K562 (cell line): Measurements from ENCODE around the gene FRYL. TPM values are rescaled to one million over a fixed set of nuclear protein-coding genes. Genes with fewer than 3 reads are reported as not detected.

Source experiments
- ATAC-seq: fragments of 200-7000 bp; cut with Tn5 transposase; 3 replicates; pipeline ENCODE4 v1.9.1; 2020; ENCODE audit warnings: moderate library complexity
- BruUV-seq: library from RNA; stranded (reverse); fragments of 400-500 nt; replicated peaks from 2 replicates; lab custom pipeline; 2021; lab: Mats Ljungman, UMichigan
- CTCF ChIA-PET: fragments of 300-600 bp; formaldehyde crosslinking; extraction: SDS; loops from one replicate; lab custom pipeline; 2021; ENCODE audit warnings: low intra/inter-chr PET ratio; lab: Yijun Ruan, JAX
- POLR2A ChIA-PET: fragments of 300-600, 350-650 bp; sonication (Branson Sonifier 250); formaldehyde crosslinking; extraction: SDS; loops from one replicate; lab custom pipeline; 2021; ENCODE audit warnings: antibody characterized with exemption, inconsistent platforms; lab: Yijun Ruan, JAX
- DNase-seq, 4 experiments: peaks; one replicate each; pipeline versions ENCODE4 v3.0.0 to v3.0.0-alpha.2; 2011 to 2018; ENCODE audit warnings: low spot score in 3 of 4, mixed read lengths in 3 of 4; ENCODE audit errors: extremely low read depth in 1 of 4
- FAIRE-seq: peaks from 2 replicates; lab custom pipeline; 2011; peaks lifted over from hg19 to GRCh38; lab: Jason Lieb, UNC
- H2AFZ ChIP-seq: 2 replicates; pipeline ENCODE4 v1.6.0; 2011; ENCODE audit warnings: low read depth, low read length, control low read depth, inconsistent platforms
- H3K27ac ChIP-seq: fragments of 200-600 bp; 3 replicates; pipeline ENCODE4 v1.8.0; 2011; ENCODE audit warnings: low read depth, mild to moderate bottlenecking, control low read depth, inconsistent platforms, low read length, moderate library complexity, mixed read lengths; ENCODE audit errors: extremely low read depth
- H3K27me3 ChIP-seq, 2 experiments: fragments of 300-600 bp in 1 of 2; 2 replicates in 1 of 2; 3 replicates in 1 of 2; pipeline versions ENCODE4 v1.6.0 to v1.8.0; 2011; ENCODE audit warnings: inconsistent platforms in 2 of 2, low read length in 2 of 2, mild to moderate bottlenecking in 1 of 2, mixed read lengths in 1 of 2, moderate library complexity in 1 of 2; ENCODE audit not compliant: control insufficient read depth in 2 of 2, insufficient read depth in 2 of 2
- H3K36me3 ChIP-seq: fragments of 300-600 bp; 3 replicates; pipeline ENCODE4 v1.8.0; 2011; ENCODE audit warnings: mild to moderate bottlenecking, low read length, inconsistent platforms; ENCODE audit not compliant: control insufficient read depth, insufficient read depth
- H3K4me1 ChIP-seq, 2 experiments: fragments of 200-600 bp in 1 of 2; replicated peaks in 1 of 2; 2 replicates in 1 of 2; 3 replicates in 1 of 2; pipeline versions ENCODE4 v1.5.1 to v1.8.0; 2011; ENCODE audit warnings: inconsistent platforms in 2 of 2, low read length in 2 of 2, mild to moderate bottlenecking in 1 of 2, mixed read lengths in 1 of 2, moderate library complexity in 1 of 2; ENCODE audit not compliant: control insufficient read depth in 2 of 2, insufficient read depth in 2 of 2
- H3K4me2 ChIP-seq: 2 replicates; pipeline ENCODE4 v1.6.1; 2011; ENCODE audit warnings: low read length, control low read depth, inconsistent platforms, mixed read lengths; ENCODE audit not compliant: insufficient read depth
- H3K4me3 ChIP-seq: fragments of 200-600 bp; sonication (generic), shearing (Covaris generic); 2 replicates; pipeline ENCODE4 v1.5.1; 2016; ENCODE audit warnings: control low read depth, inconsistent platforms
- H3K79me2 ChIP-seq: fragments of 200-600 bp; 3 replicates; pipeline ENCODE4 v1.8.0; 2011; ENCODE audit warnings: low read length, inconsistent platforms; ENCODE audit not compliant: control insufficient read depth, insufficient read depth
- H3K9ac ChIP-seq, 2 experiments: 2 replicates each; pipeline versions ENCODE4 v1.6.0 to v1.6.1; 2011; ENCODE audit warnings: low read depth in 2 of 2, low read length in 2 of 2, control low read depth in 1 of 2, inconsistent platforms in 1 of 2, mild to moderate bottlenecking in 1 of 2, mixed read lengths in 1 of 2; ENCODE audit not compliant: insufficient read depth in 1 of 2
- H3K9me1 ChIP-seq: one replicate; pipeline ENCODE4 v1.6.0; 2011; ENCODE audit warnings: inconsistent platforms, mild to moderate bottlenecking, low read length, moderate library complexity; ENCODE audit not compliant: control insufficient read depth, insufficient read depth
- H3K9me3 ChIP-seq: replicated peaks from 2 replicates; pipeline ENCODE4 v1.5.1; 2011; ENCODE audit warnings: low read depth, low read length, inconsistent platforms; ENCODE audit not compliant: control insufficient read depth, insufficient read depth
- H4K20me1 ChIP-seq: replicated peaks from 2 replicates; pipeline ENCODE4 v1.6.1; 2011; ENCODE audit warnings: low read length, inconsistent platforms, mixed read lengths; ENCODE audit not compliant: control insufficient read depth, insufficient read depth
- CBFA2T3 ChIP-seq: fragments of 450-650 bp; IDR thresholded peaks from 2 replicates; pipeline ENCODE4 v1.6.1; 2017
- DLX4 ChIP-seq: fragments of 250-450 bp; sonication (Bioruptor Pico); IDR thresholded peaks from 2 replicates; pipeline ENCODE4 v1.6.1; 2021; ENCODE audit warnings: mild to moderate bottlenecking
- GATAD2A ChIP-seq: fragments of 450-650 bp; IDR thresholded peaks from 2 replicates; pipeline ENCODE4 v1.6.1; 2017
- HES1 ChIP-seq: fragments of 450-650 bp; IDR thresholded peaks from 2 replicates; pipeline ENCODE4 v1.6.1; 2016; ENCODE audit warnings: low read depth, mild to moderate bottlenecking, moderate library complexity
- HMGN3 ChIP-seq: IDR thresholded peaks from 2 replicates; pipeline ENCODE4 v1.6.1; 2011; ENCODE audit warnings: borderline replicate concordance, low read depth, mild to moderate bottlenecking, mixed read lengths, low read length; ENCODE audit not compliant: insufficient read length; ENCODE audit errors: extremely low read depth
- JUND ChIP-seq, 2 experiments: IDR thresholded peaks; 2 replicates in 1 of 2; 3 replicates in 1 of 2; pipeline ENCODE4 v1.6.1; 2011; ENCODE audit warnings: borderline replicate concordance in 2 of 2, low read depth in 2 of 2, low read length in 2 of 2, improper control_type of control experiment in 1 of 2, missing biosample characterization in 1 of 2, missing genetic modification characterization in 1 of 2, missing genetic modification reagents in 1 of 2
- L3MBTL2 ChIP-seq: fragments of 450-650 bp; IDR thresholded peaks from 2 replicates; pipeline ENCODE4 v1.6.1; 2016; ENCODE audit warnings: mild to moderate bottlenecking, moderate library complexity
- LARP7 ChIP-seq: fragments of 450-650 bp; IDR thresholded peaks from 2 replicates; pipeline ENCODE4 v1.6.1; 2016
- MBD2 ChIP-seq: sonication (generic); IDR thresholded peaks from 2 replicates; pipeline ENCODE4 v1.6.1; 2016; ENCODE audit warnings: low read depth, borderline replicate concordance
- MYNN ChIP-seq, 2 experiments: sonication (generic); formaldehyde crosslinking in 1 of 2; IDR thresholded peaks; 2 replicates each; pipeline versions ENCODE4 v1.5.0 to v1.6.1; 2016 to 2020; ENCODE audit warnings: antibody characterized with exemption in 1 of 2, missing genetic modification reagents in 1 of 2
- NR1H2 ChIP-seq: sonication (generic); formaldehyde crosslinking; IDR thresholded peaks from 2 replicates; pipeline ENCODE4 v1.4.0; 2020; ENCODE audit warnings: mild to moderate bottlenecking, missing genetic modification reagents
- NR2F6 ChIP-seq: fragments of 450-650 bp; formaldehyde crosslinking; IDR thresholded peaks from 2 replicates; pipeline ENCODE4 v1.4.0; 2020; ENCODE audit warnings: mild to moderate bottlenecking
- PHF8 ChIP-seq: fragments of 200-600 bp; sonication (generic); IDR thresholded peaks from 2 replicates; pipeline ENCODE4 v1.6.1; 2012; ENCODE audit warnings: mixed run types, mild to moderate bottlenecking, inconsistent platforms, low read length, moderate library complexity, borderline replicate concordance
- POLR2AphosphoS5 ChIP-seq: IDR thresholded peaks from 2 replicates; pipeline ENCODE4 v1.6.1; 2011; ENCODE audit warnings: mild to moderate bottlenecking, low read depth, low read length, moderate library complexity; ENCODE audit not compliant: control insufficient read depth, insufficient read depth
- RUNX1 ChIP-seq: sonication (generic); IDR thresholded peaks from 2 replicates; pipeline ENCODE4 v1.6.1; 2016; ENCODE audit warnings: antibody characterized with exemption, low read depth
- SMARCC2 ChIP-seq: fragments of 450-650 bp; IDR thresholded peaks from 2 replicates; pipeline ENCODE4 v1.6.1; 2017; ENCODE audit warnings: antibody characterized with exemption, moderate library complexity, mild to moderate bottlenecking, low read depth
- TCF3 ChIP-seq: sonication (generic); formaldehyde crosslinking; IDR thresholded peaks from 2 replicates; pipeline ENCODE4 v1.4.0; 2020; ENCODE audit warnings: mild to moderate bottlenecking, missing genetic modification reagents
- TEAD4 ChIP-seq, 2 experiments: sonication (generic) in 1 of 2; formaldehyde crosslinking in 1 of 2; IDR thresholded peaks; 2 replicates each; pipeline versions ENCODE4 v1.6.1 to v1.8.0; 2012 to 2022; ENCODE audit warnings: borderline replicate concordance in 1 of 2, inconsistent platforms in 1 of 2, low read length in 1 of 2, mild to moderate bottlenecking in 1 of 2, missing genetic modification reagents in 1 of 2
- ZBED1 ChIP-seq: IDR thresholded peaks from 2 replicates; pipeline ENCODE4 v1.6.1; 2014
- ZNF253 ChIP-seq: fragments of 250-450 bp; sonication (Bioruptor Pico); conservative IDR thresholded peaks from 2 replicates; pipeline ENCODE4 v1.6.1; 2021; ENCODE audit warnings: mild to moderate bottlenecking
- WGBS: fragments of 100-300 bp; shearing (Covaris generic); methylation state at CpG from one replicate; pipeline ENCODE4 v1.1.6; 2016; ENCODE audit warnings: low coverage, mixed read lengths; ENCODE audit not compliant: insufficient coverage; ENCODE audit errors: missing lambda C conversion rate; 5-methylcytosine and 5-hydroxymethylcytosine counted together
- in situ Hi-C: fragments of 300-500 bp; cut with MboI; formaldehyde crosslinking; loops from 4 replicates; pipeline ENCODE4 v1.15.0; 2018; ENCODE audit warnings: inconsistent platforms, mixed read lengths
- intact Hi-C: fragments of 100-400 bp; cut with micrococcal nuclease; formaldehyde crosslinking; loops from 2 replicates; pipeline ENCODE4 v1.14.2; 2022
- polyA plus RNA-seq, 8 experiments: library from polyadenylated mRNA; depleted of rRNA in 4 of 8; stranded (reverse) in 5 of 8; unstranded in 3 of 8; fragments of >200 nt; fragmentation: Nextera tagmentation in 2 of 8; fragmentation: Illumina TruSeq in 1 of 8; extraction: Ambion mirVana in 2 of 8; extraction: Trizol in 1 of 8; gene quantifications; 2 replicates each; pipeline versions ENCODE4 v1.2.1 to v1.2.3, GENCODE V29; 2011 to 2014; ENCODE audit warnings: inconsistent platforms in 1 of 8, missing spikeins in 1 of 8
- total RNA-seq, 7 experiments: library from RNA; depleted of rRNA in 6 of 7; stranded (reverse); fragments of >200 nt in 6 of 7; fragmentation: Illumina TruSeq in 2 of 7; extraction: Trizol in 2 of 7; gene quantifications; 2 replicates each; pipeline versions ENCODE4 v1.2.1 to v1.2.3, GENCODE V29; 2011 to 2021; ENCODE audit warnings: low replicate concordance in 1 of 7

Gene FRYL
- total and polyA plus RNA-seq, 9 of the 15 experiments (the other 6 are each of a cell fraction or from before 2014, with no cell fraction given): 7.2 to 34.9 (median 15.9) TPM

GRCh38 chr4:48483006-48483776, 296.9 kb downstream of the FRYL start, which contains the start of gene SLC10A4 (continued):
- TF ChIP-seq RUNX1: no peak

GRCh38 chr4:48481581-48481980, 298.5 kb downstream of the FRYL start:
- Histone ChIP-seq H3K4me2 (no peak overlapping the region; the same call in 1 of the 2 replicates), H3K79me2 (peaks cover 31% of the 10 kb centered on the region), H2AFZ (no peak overlapping the region), H3K27ac (no peak overlapping the region), H3K9me3 (no peaks in the 10 kb centered on the region), H3K4me1 (peaks cover 30 to 34% of the 10 kb centered on the region in 2 experiments), H3K9me1 (no peaks in the 10 kb centered on the region), H3K9ac (no peak overlapping the region), H4K20me1 (no peaks in the 10 kb centered on the region), H3K27me3 (no peaks in the 10 kb centered on the region), H3K36me3 (peaks cover 8% of the 10 kb centered on the region; the same call in 2 of the 3 replicates), H3K4me3 (no peak overlapping the region)
- intact Hi-C loops (loop anchor here (10.0 kb wide), 1 partner anchor 357 kb away; no protein-coding TSS in a partner anchor), in situ Hi-C loops (no loop called here)
- peak; percentile 27 to 76 (median 48) for DNase-seq
- BruUV-seq: no TSS peak
- peak; percentile 95 for FAIRE-seq
- POLR2A ChIA-PET: no interaction called here
- CTCF ChIA-PET: no interaction called here
- peak; percentile 47 for ATAC-seq
- 0% methylated on average over 1 of the region's 1 CpG for WGBS
- TF ChIP-seq DLX4 (CRISPR knock-in tag) (no peak), JUND (IDR thresholded peaks at IDR 0.05; ENCODE audit: borderline replicate concordance, low read depth, low read length) (peak; percentile 58; the same call in 1 of the 2 replicates), JUND (tag; IDR thresholded peaks at IDR 0.05; ENCODE audit: borderline replicate concordance, low read depth, low read length) (no peak; the same call in 2 of the 3 replicates), MBD2 (no peak), SMARCC2 (0 out of 2 replicates have a peak, but pooled peaks have one; percentile 34), TCF3 (CRISPR knock-in tag) (peak; percentile 72), GATAD2A (0 out of 2 replicates have a peak, but pooled peaks have one; percentile 51), MYNN (IDR thresholded peaks at IDR 0.05) (peak; percentile 79), MYNN (CRISPR knock-in tag; IDR thresholded peaks at IDR 0.05) (no peak), TEAD4 (IDR thresholded peaks at IDR 0.05; ENCODE audit: low read length) (peak; percentile 74), TEAD4 (CRISPR knock-in tag; IDR thresholded peaks at IDR 0.05; ENCODE audit: borderline replicate concordance) (no peak), POLR2AphosphoS5 (peak; percentile 32; the same call in 1 of the 2 replicates), HMGN3 (no peak), PHF8 (no peak), LARP7 (no peak), L3MBTL2 (peak; percentile 32; the same call in 1 of the 2 replicates), CBFA2T3 (peak; percentile 85), NR1H2 (CRISPR knock-in tag) (no peak), NR2F6 (CRISPR knock-in tag) (no peak), HES1 (0 out of 2 replicates have a peak, but pooled peaks have one; percentile 25), ZBED1 (no peak), ZNF253 (CRISPR knock-in tag) (no peak)
